GM23338 (cell line): ENCODE measurements around the gene RCSD1.

ENCODE experiments used
- CREB1 ChIP-seq: fragments of 250-450 bp; sonication (Bioruptor Pico); IDR thresholded peaks from 2 replicates; pipeline ENCODE4 v1.5.0; 2020; ENCODE audit warnings: low read depth, mild to moderate bottlenecking, moderate library complexity
- CTCF ChIP-seq, 2 experiments: fragments of 200-600 bp in 1 of 2; sonication (generic) in 1 of 2; conservative IDR thresholded peaks; 2 replicates each; pipeline versions ENCODE4 v1.5.1 to v1.6.1; 2016 to 2017; ENCODE audit warnings: antibody characterized with exemption in 2 of 2, low read depth in 2 of 2, mild to moderate bottlenecking in 2 of 2, moderate library complexity in 1 of 2
- ETS1 ChIP-seq: IDR thresholded peaks from 2 replicates; pipeline ENCODE4 v1.6.1; 2016; ENCODE audit warnings: antibody characterized with exemption
- EZH2 ChIP-seq: fragments of 200-600 bp; sonication (generic); IDR thresholded peaks from one replicate; pipeline ENCODE4 v1.8.0; 2017; ENCODE audit warnings: antibody characterized with exemption, mild to moderate bottlenecking, low read depth; ENCODE audit not compliant: unreplicated experiment
- NANOG ChIP-seq: IDR thresholded peaks from 2 replicates; pipeline ENCODE4 v1.6.1; 2016; ENCODE audit warnings: antibody characterized with exemption, borderline replicate concordance
- POLR2AphosphoS5 ChIP-seq: IDR thresholded peaks from 2 replicates; pipeline ENCODE4 v1.6.1; 2016; ENCODE audit warnings: antibody characterized with exemption, low read depth
- REST ChIP-seq: IDR thresholded peaks from one replicate; pipeline ENCODE4 v1.6.1; 2018; ENCODE audit warnings: antibody characterized with exemption; ENCODE audit not compliant: unreplicated experiment

- TF ChIP-seq CTCF (conservative IDR thresholded peaks at IDR 0.05; ENCODE audit: low read depth in 2 of 2), result no peak
- no peak for TF ChIP-seq REST
- no peak for TF ChIP-seq NANOG
- no peak for TF ChIP-seq POLR2AphosphoS5
- no peak for TF ChIP-seq ETS1
- TF ChIP-seq EZH2, result no peak
- no peak for TF ChIP-seq CREB1 (CRISPR knock-in tag)
Observed at GRCh38 chr1:167587872-167588271, 42.2 kb upstream of the RCSD1 start.
